Panc1 (cell line): Measurements from ENCODE around the gene NUDCD2. TPM values are rescaled to one million over a fixed set of nuclear protein-coding genes. Genes with fewer than 3 reads are reported as not detected.
"Not testable (repeated sequence)": the region's sequence is repeated elsewhere in the genome, so short reads cannot be mapped to it uniquely, and the experiment has no call there.

Experiments
- ATAC-seq: fragments of 200-7000 bp; cut with Tn5 transposase; 2 replicates; pipeline ENCODE4 v1.9.1; 2020; ENCODE audit warnings: mild to moderate bottlenecking, moderate library complexity
- BruUV-seq: library from RNA; stranded (reverse); fragments of 400-500 nt; replicated peaks from 2 replicates; lab custom pipeline; 2021; lab: Mats Ljungman, UMichigan
- CTCF ChIA-PET: fragments of 300-600 bp; sonication (Branson Sonifier 250); formaldehyde crosslinking; loops from one replicate; lab custom pipeline; 2022; ENCODE audit warnings: antibody characterized with exemption; lab: Charles Lee
- POLR2A ChIA-PET: fragments of 300-600 bp; sonication (Branson Sonifier 250); formaldehyde crosslinking; loops from one replicate; lab custom pipeline; 2022; ENCODE audit warnings: antibody characterized with exemption; lab: Charles Lee
- DNase-seq: peaks from one replicate; pipeline ENCODE4 v3.0.0-alpha.2; 2010; ENCODE audit warnings: low read depth, low spot score
- H3K27ac ChIP-seq: 2 replicates; pipeline ENCODE4 v1.5.1; 2011; ENCODE audit warnings: mild to moderate bottlenecking, low read length, inconsistent platforms
- H3K27me3 ChIP-seq: fragments of 200-500 bp; sonication (Bioruptor generic); 2 replicates; pipeline ENCODE4 v1.6.0; 2014; ENCODE audit warnings: low read length, inconsistent platforms; ENCODE audit not compliant: control insufficient read depth, insufficient read depth
- H3K36me3 ChIP-seq: fragments of 200-500 bp; sonication (Bioruptor generic); 2 replicates; pipeline ENCODE4 v1.5.1; 2014; ENCODE audit warnings: inconsistent platforms, mild to moderate bottlenecking, low read length, moderate library complexity; ENCODE audit not compliant: control insufficient read depth, insufficient read depth
- H3K4me1 ChIP-seq: 2 replicates; pipeline ENCODE4 v1.5.1; 2011; ENCODE audit warnings: inconsistent platforms, mild to moderate bottlenecking, low read length, moderate library complexity; ENCODE audit not compliant: control insufficient read depth, insufficient read depth
- H3K4me3 ChIP-seq, 2 experiments: 2 replicates each; pipeline ENCODE4 v1.5.1; 2011 to 2012; ENCODE audit warnings: low read depth in 2 of 2, low read length in 2 of 2, mild to moderate bottlenecking in 2 of 2, inconsistent platforms in 1 of 2, moderate library complexity in 1 of 2
- H3K9me3 ChIP-seq: fragments of 200-500 bp; sonication (Bioruptor generic); 2 replicates; pipeline ENCODE4 v1.5.1; 2014; ENCODE audit warnings: low read depth, mild to moderate bottlenecking, inconsistent platforms, low read length, moderate library complexity; ENCODE audit not compliant: control insufficient read depth, insufficient read depth
- POLR2AphosphoS5 ChIP-seq: IDR thresholded peaks from 2 replicates; pipeline ENCODE4 v1.6.1; 2012; ENCODE audit warnings: mild to moderate bottlenecking, low read depth, low read length, moderate library complexity
- SIN3A ChIP-seq: IDR thresholded peaks from 2 replicates; pipeline ENCODE4 v1.6.1; 2012; ENCODE audit warnings: low read depth, mild to moderate bottlenecking, low read length, moderate library complexity, borderline replicate concordance; ENCODE audit not compliant: insufficient read depth
- TCF7L2 ChIP-seq: IDR thresholded peaks from 2 replicates; pipeline ENCODE4 v1.6.1; 2011; ENCODE audit warnings: mild to moderate bottlenecking, low read depth, low read length, inconsistent platforms
- in situ Hi-C: cut with HindIII; loops from 2 replicates; pipeline ENCODE4 v1.10.0; 2016; ENCODE audit warnings: low sequenced_read_pairs, low pct_unique_long_range_greater_than_20kb
- intact Hi-C: fragments of 100-400 bp; cut with micrococcal nuclease; formaldehyde crosslinking; loops from one replicate; pipeline ENCODE4 v1.10.0; 2022; ENCODE audit not compliant: unreplicated experiment
- total RNA-seq: library from RNA; stranded (reverse); gene quantifications from one replicate; pipeline ENCODE4 v1.2.1, GENCODE V29; 2021; ENCODE audit not compliant: unreplicated experiment
- TF ChIP-seq, protein P1 (sequence below): fragments of 450-650 bp; IDR thresholded peaks from 2 replicates; pipeline ENCODE4 v1.5.1; 2017; ENCODE audit warnings: mild to moderate bottlenecking
- TF ChIP-seq, protein P2 (sequence below), 2 experiments: IDR thresholded peaks; 2 replicates each; pipeline ENCODE4 v1.6.1; 2011 to 2012; ENCODE audit warnings: low read depth in 2 of 2, control low read depth in 1 of 2, low read length in 1 of 2, mild to moderate bottlenecking in 1 of 2, moderate library complexity in 1 of 2; ENCODE audit not compliant: insufficient read depth in 1 of 2

NUDCD2 gene
- total RNA-seq, 1 experiment from 2014 or later: 58.6 TPM

DNA sequence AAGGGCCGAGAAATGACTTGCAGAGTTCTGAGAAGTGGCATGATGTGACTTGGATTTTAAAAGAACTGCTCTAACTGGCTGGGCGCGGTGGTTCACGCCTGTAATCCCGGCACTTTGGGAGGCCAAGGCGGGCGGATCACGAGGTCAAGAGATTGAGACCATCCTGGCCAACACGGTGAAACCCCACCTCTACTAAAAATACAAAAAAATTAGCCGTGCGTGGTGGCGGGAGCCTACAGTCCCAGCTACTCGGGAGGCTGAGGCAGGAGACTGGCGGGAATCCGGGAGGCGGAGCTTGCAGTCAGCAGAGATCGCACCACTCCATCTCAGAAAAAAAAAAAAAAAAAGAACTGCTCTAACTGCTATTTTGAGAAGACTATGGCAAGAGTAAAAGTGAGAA lies 4.5 kb downstream of the NUDCD2 start:
- intact Hi-C loops, POLR2A ChIA-PET, H3K9me3 ChIP-seq, CTCF ChIA-PET, ATAC-seq, in situ Hi-C loops, DNase-seq, BruUV-seq, H3K27ac ChIP-seq, H3K27me3 ChIP-seq, H3K4me3 ChIP-seq, H3K4me1 ChIP-seq: not testable (repeated sequence)
- H3K36me3 ChIP-seq: peaks cover 34% of the 10 kb centered on the region

DNA sequence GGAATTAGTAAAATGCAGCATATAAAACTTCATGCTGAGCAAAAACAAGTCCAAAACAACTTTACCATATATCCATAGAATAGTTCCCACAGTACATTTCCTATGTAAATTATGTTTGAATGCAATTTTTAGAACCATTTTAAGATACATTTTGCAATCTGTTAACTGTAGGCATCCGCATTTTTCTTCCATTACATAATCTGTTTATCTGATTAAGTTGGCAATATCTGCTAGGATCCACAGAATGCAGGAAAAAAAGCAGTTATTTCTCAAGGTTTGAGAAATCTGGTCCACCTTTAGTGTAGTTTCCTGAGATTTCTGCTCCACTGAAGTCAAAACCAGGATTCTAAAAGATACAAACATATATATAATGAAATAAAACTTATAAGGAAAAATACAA lies 6.2 kb downstream of the NUDCD2 start:
- H3K36me3 ChIP-seq: peaks cover 29% of the 10 kb centered on the region
- in situ Hi-C loops: no loop called here
- H3K27ac ChIP-seq: no peak overlapping the region
- 0 out of 2 replicates have a peak, but pooled peaks cover 6% of the 10 kb centered on the region for H3K4me1 ChIP-seq
- intact Hi-C loops: no loop called here
- POLR2A ChIA-PET: no interaction called here
- TF ChIP-seq POLR2AphosphoS5: no peak
- TF ChIP-seq TCF7L2: no peak
- TF ChIP-seq SIN3A: no peak
- TF ChIP-seq, protein P1, sequence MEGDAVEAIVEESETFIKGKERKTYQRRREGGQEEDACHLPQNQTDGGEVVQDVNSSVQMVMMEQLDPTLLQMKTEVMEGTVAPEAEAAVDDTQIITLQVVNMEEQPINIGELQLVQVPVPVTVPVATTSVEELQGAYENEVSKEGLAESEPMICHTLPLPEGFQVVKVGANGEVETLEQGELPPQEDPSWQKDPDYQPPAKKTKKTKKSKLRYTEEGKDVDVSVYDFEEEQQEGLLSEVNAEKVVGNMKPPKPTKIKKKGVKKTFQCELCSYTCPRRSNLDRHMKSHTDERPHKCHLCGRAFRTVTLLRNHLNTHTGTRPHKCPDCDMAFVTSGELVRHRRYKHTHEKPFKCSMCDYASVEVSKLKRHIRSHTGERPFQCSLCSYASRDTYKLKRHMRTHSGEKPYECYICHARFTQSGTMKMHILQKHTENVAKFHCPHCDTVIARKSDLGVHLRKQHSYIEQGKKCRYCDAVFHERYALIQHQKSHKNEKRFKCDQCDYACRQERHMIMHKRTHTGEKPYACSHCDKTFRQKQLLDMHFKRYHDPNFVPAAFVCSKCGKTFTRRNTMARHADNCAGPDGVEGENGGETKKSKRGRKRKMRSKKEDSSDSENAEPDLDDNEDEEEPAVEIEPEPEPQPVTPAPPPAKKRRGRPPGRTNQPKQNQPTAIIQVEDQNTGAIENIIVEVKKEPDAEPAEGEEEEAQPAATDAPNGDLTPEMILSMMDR: no peak
- TF ChIP-seq, protein P2, sequence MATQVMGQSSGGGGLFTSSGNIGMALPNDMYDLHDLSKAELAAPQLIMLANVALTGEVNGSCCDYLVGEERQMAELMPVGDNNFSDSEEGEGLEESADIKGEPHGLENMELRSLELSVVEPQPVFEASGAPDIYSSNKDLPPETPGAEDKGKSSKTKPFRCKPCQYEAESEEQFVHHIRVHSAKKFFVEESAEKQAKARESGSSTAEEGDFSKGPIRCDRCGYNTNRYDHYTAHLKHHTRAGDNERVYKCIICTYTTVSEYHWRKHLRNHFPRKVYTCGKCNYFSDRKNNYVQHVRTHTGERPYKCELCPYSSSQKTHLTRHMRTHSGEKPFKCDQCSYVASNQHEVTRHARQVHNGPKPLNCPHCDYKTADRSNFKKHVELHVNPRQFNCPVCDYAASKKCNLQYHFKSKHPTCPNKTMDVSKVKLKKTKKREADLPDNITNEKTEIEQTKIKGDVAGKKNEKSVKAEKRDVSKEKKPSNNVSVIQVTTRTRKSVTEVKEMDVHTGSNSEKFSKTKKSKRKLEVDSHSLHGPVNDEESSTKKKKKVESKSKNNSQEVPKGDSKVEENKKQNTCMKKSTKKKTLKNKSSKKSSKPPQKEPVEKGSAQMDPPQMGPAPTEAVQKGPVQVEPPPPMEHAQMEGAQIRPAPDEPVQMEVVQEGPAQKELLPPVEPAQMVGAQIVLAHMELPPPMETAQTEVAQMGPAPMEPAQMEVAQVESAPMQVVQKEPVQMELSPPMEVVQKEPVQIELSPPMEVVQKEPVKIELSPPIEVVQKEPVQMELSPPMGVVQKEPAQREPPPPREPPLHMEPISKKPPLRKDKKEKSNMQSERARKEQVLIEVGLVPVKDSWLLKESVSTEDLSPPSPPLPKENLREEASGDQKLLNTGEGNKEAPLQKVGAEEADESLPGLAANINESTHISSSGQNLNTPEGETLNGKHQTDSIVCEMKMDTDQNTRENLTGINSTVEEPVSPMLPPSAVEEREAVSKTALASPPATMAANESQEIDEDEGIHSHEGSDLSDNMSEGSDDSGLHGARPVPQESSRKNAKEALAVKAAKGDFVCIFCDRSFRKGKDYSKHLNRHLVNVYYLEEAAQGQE (IDR thresholded peaks at IDR 0.05; ENCODE audit: insufficient read depth in 1 of 2, low read depth in 2 of 2, low read length in 1 of 2): no peak
- ATAC-seq (no peak), DNase-seq (no peak)
- BruUV-seq: no TSS peak
- CTCF ChIA-PET: no interaction called here
- no peaks in the 10 kb centered on the region for H3K9me3 ChIP-seq
- no peaks in the 10 kb centered on the region for H3K27me3 ChIP-seq
- H3K4me3 ChIP-seq: no peak overlapping the region

DNA sequence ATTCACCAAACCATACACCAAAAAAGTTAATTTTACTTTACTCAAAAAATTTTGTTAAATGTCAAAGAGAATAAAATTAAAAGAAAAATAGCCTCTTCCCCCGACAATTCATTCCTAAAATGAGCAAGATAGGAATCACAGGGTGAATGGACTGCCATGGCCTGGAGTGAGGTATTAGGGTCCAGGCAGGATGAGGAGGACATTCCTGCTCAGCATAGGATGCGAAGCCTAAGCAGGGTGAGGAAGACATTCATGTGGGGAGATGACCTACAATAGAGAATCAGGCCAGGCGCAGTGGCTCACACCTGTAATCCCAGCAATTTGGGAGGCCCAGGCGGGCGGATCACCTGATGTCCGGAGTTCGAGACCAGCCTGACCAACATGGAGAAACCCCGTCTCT lies 8.4 kb downstream of the NUDCD2 start:
- no peak for TF ChIP-seq TCF7L2
- TF ChIP-seq SIN3A: no peak
- TF ChIP-seq, protein P1: no peak
- no peak for TF ChIP-seq POLR2AphosphoS5
- TF ChIP-seq, protein P2 (IDR thresholded peaks at IDR 0.05; ENCODE audit: insufficient read depth in 1 of 2, low read depth in 2 of 2, low read length in 1 of 2): no peak
- intact Hi-C loops (no loop called here), in situ Hi-C loops (no loop called here)
- no TSS peak for BruUV-seq
- Histone ChIP-seq H3K4me3 (no peak overlapping the region), H3K9me3 (no peaks in the 10 kb centered on the region), H3K36me3 (peaks cover 31% of the 10 kb centered on the region), H3K27me3 (no peaks in the 10 kb centered on the region), H3K27ac (no peak overlapping the region), H3K4me1 (no peaks in the 10 kb centered on the region)
- ATAC-seq (no peak), DNase-seq (no peak)
- ChIA-PET CTCF (no interaction called here), POLR2A (no interaction called here)
